Measurements from ENCODE around the gene ZNF723. TPM values are rescaled to one million over a fixed set of nuclear protein-coding genes. Genes with fewer than 3 reads are reported as not detected.
"Not testable (repeated sequence)": the region's sequence is repeated elsewhere in the genome, so short reads cannot be mapped to it uniquely, and the experiment has no call there.

Gene ZNF723
- polyA plus RNA-seq (2013, experiment 1 of 2): not detected
- polyA plus RNA-seq (2013, experiment 2 of 2): not detected

DNA sequence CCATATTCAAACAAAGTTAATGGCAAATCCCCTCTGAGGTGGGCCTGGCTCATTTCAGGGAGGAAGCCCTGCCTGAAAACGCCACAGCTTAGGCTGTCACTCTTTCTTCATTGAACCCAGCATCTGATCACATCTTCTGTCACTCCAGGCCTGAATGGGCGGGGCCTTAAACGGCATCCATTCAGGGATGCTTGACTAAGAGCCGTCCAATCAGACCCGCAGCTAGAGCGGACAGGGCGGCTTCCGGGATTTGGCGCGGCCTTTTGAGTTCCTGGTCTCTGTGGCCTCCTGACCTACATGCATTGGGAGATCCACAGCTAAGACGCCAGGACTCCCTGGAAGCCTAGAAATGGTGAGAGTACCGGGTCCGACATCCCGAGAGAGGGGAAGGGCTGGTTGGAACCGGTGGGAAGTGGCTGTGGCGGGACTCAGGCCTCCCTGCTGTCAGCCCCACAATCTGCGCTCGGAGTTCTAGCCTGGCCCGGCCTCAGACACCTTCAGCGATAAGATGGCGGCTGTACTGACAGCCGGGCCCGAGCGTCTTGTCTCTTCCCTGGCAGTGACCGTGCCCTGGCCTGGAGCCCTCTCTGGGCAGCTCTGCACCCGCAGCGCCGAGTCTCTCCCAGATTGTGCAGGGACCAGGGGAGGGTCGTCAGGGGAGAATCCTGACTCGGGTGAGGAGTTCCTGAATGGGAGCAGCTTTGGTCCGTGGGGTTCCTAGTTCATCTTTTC, at the start of gene ZNF723:
Gene ZNF723, plus strand, starts transcription at position 261 of the 732 bp plus-strand sequence. Its CDS starts 89 bp downstream, at position 350.
- H3K9me3 ChIP-seq (ENCODE audit: insufficient read depth, low read depth, low read length): peaks cover 85% of the 10 kb centered on the region
- 89% methylated on average over 31 of the region's 31 CpGs for WGBS

DNA sequence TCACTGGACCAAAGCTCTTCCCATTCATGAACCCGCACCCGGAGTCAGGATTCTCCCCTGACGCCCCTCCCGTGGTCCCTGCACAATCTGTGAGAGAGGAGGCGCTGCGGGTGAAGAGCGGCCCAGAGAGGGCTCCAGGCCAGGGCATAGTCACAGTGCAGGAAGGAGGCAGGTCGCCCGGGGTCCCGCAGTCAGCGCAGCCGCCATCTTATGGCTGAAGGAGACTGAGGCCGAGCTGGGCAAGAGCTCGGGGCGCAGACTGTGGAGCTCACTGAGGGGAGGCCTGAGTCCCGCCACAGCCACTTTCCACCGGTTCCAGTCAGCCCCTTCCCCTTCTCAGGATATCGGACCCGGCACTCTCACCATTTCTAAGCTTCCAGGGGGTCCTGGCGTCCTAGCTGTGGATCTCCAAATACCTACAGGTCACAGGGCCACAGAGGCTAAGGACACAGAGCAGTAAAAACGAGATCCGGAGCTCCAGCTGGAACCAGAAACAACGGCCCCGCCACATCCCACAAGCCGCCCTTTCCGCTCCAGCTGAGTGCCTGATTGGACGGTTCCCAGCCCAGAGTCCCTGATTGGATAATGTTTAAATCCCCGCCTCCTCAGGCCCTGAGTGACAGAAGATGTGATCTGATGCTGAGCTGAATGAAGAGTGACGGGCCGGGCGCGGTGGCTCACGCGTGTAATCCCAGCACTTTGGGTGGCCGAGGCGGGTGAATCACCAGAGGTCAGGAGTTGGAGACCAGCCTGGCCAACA, 48.3 kb upstream of the ZNF723 start, which contains the start of gene ZNF99:
Gene ZNF99, minus strand, starts transcription at position 501 of the 760 bp plus-strand sequence. Its CDS starts 135 bp downstream, at position 366.
- Histone ChIP-seq H3K27me3 (ENCODE audit: insufficient read depth, low read length) (no peaks in the 10 kb centered on the region), H3K27ac (ENCODE audit: low read depth, low read length) (no peak within 1 kb of the TSS), H3K9ac (ENCODE audit: low read depth, low read length) (no peak within 1 kb of the TSS), H3K36me3 (ENCODE audit: insufficient read depth, low read length) (no peaks in the 10 kb centered on the region), H3K4me1 (ENCODE audit: insufficient read depth, low read length) (no peaks in the 10 kb centered on the region), H3K9me3 (ENCODE audit: insufficient read depth, low read depth, low read length) (peaks cover 86% of the 10 kb centered on the region), H3K4me3 (ENCODE audit: low read length) (no peak within 1 kb of the TSS)
- 90% methylated on average over 36 of the region's 36 CpGs for WGBS

More for the DNA sequence above, at the start of gene ZNF723:
- Histone ChIP-seq H3K4me3 (ENCODE audit: low read length) (no peak within 1 kb of the TSS), H3K9ac (ENCODE audit: low read depth, low read length) (no peak within 1 kb of the TSS), H3K27me3 (ENCODE audit: insufficient read depth, low read length) (no peaks in the 10 kb centered on the region), H3K27ac (ENCODE audit: low read depth, low read length) (no peak within 1 kb of the TSS), H3K36me3 (ENCODE audit: insufficient read depth, low read length) (no peaks in the 10 kb centered on the region), H3K4me1 (ENCODE audit: insufficient read depth, low read length) (no peaks in the 10 kb centered on the region)

- not testable (repeated sequence) for H3K27me3 ChIP-seq (ENCODE audit: insufficient read depth, low read length)
- WGBS: 96% methylated on average over 3 of the region's 4 CpGs
- H3K9me3 ChIP-seq (ENCODE audit: insufficient read depth, low read depth, low read length): peaks cover 81% of the 10 kb centered on the region
Observed at GRCh38 chr19:22792863-22793262, 39.2 kb upstream of the ZNF723 start.

GRCh38 chr19:22797040-22797439, 35.1 kb upstream of the ZNF723 start:
- WGBS: 90% methylated on average over 3 of the region's 5 CpGs
- no peak overlapping the region for H3K9ac ChIP-seq (ENCODE audit: low read depth, low read length)
- peaks cover 68% of the 10 kb centered on the region for H3K9me3 ChIP-seq (ENCODE audit: insufficient read depth, low read depth, low read length)
- H3K27ac ChIP-seq (ENCODE audit: low read depth, low read length): no peak overlapping the region
- H3K36me3 ChIP-seq (ENCODE audit: insufficient read depth, low read length): no peaks in the 10 kb centered on the region
- H3K4me1 ChIP-seq (ENCODE audit: insufficient read depth, low read length): no peaks in the 10 kb centered on the region
- no peak overlapping the region for H3K4me3 ChIP-seq (ENCODE audit: low read length)
- no peaks in the 10 kb centered on the region for H3K27me3 ChIP-seq (ENCODE audit: insufficient read depth, low read length)

More at GRCh38 chr19:22792863-22793262, 39.2 kb upstream of the ZNF723 start:
- H3K4me1 ChIP-seq (ENCODE audit: insufficient read depth, low read length); H3K9ac ChIP-seq (ENCODE audit: low read depth, low read length); H3K27ac ChIP-seq (ENCODE audit: low read depth, low read length); H3K4me3 ChIP-seq (ENCODE audit: low read length); H3K36me3 ChIP-seq (ENCODE audit: insufficient read depth, low read length): not testable (repeated sequence)

- Histone ChIP-seq H3K27me3 (ENCODE audit: insufficient read depth, low read length) (no peaks in the 10 kb centered on the region), H3K4me3 (ENCODE audit: low read length) (no peak overlapping the region), H3K9me3 (ENCODE audit: insufficient read depth, low read depth, low read length) (peaks cover 74% of the 10 kb centered on the region), H3K4me1 (ENCODE audit: insufficient read depth, low read length) (no peaks in the 10 kb centered on the region), H3K9ac (ENCODE audit: low read depth, low read length) (no peak overlapping the region), H3K36me3 (ENCODE audit: insufficient read depth, low read length) (no peaks in the 10 kb centered on the region), H3K27ac (ENCODE audit: low read depth, low read length) (no peak overlapping the region)
- WGBS: 87% methylated on average over 10 of the region's 11 CpGs
Observed at GRCh38 chr19:22806418-22806817, 25.7 kb upstream of the ZNF723 start.

DNA sequence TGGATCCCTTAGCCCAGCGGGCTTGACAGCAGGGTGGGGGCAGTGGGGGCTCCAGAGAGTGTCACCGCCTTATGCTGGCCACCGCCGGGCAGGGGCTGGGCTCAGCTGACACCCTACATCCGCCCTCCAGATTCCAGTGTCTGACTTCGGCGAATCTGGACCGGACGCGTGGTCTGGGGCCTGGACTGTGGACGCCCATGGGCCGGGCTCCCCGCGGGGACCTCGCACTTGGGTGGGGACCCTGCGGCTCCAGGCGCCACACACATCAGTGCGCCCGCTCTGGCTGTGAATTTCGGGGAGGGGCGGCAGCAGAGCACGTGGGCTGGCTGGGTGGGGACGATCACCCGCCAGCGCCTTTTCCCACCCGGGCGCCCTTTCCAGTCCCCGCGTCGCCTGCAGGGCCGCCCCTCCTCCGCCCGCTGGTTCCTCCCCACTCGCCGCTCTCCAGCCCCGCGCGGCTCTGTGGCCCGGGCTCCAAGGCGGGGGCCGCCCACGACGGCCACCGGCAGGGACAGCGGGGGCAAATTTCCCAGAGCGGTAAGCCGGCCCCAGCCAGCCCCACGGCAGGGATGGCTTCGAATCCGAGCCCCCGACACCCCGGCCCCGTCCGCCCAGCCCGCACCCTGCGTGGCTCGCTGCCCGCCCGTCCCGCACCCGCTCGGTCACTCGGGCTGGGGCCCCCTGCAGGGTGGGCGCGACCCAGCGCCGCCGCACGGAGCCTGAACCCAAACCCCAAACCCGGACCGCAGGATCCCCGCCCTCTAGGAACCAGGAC, 24.8 kb upstream of the ZNF723 start:
- Histone ChIP-seq H3K27ac (ENCODE audit: low read depth, low read length) (no peak overlapping the region), H3K9me3 (ENCODE audit: insufficient read depth, low read depth, low read length) (peaks cover 74% of the 10 kb centered on the region), H3K9ac (ENCODE audit: low read depth, low read length) (no peak overlapping the region), H3K27me3 (ENCODE audit: insufficient read depth, low read length) (no peaks in the 10 kb centered on the region), H3K36me3 (ENCODE audit: insufficient read depth, low read length) (no peaks in the 10 kb centered on the region), H3K4me3 (ENCODE audit: low read length) (no peak overlapping the region), H3K4me1 (ENCODE audit: insufficient read depth, low read length) (no peaks in the 10 kb centered on the region)
- 93% methylated on average over 72 of the region's 72 CpGs for WGBS

GRCh38 chr19:22814124-22814523, 18.0 kb upstream of the ZNF723 start:
- Histone ChIP-seq H3K27ac (ENCODE audit: low read depth, low read length) (no peak overlapping the region), H3K9me3 (ENCODE audit: insufficient read depth, low read depth, low read length) (peaks cover 95% of the 10 kb centered on the region), H3K27me3 (ENCODE audit: insufficient read depth, low read length) (no peaks in the 10 kb centered on the region), H3K4me1 (ENCODE audit: insufficient read depth, low read length) (no peaks in the 10 kb centered on the region), H3K36me3 (ENCODE audit: insufficient read depth, low read length) (no peaks in the 10 kb centered on the region), H3K9ac (ENCODE audit: low read depth, low read length) (no peak overlapping the region), H3K4me3 (ENCODE audit: low read length) (no peak overlapping the region)
- 80% methylated on average over 2 of the region's 2 CpGs for WGBS

- H3K36me3 ChIP-seq (ENCODE audit: insufficient read depth, low read length): no peaks in the 10 kb centered on the region
- no peaks in the 10 kb centered on the region for H3K27me3 ChIP-seq (ENCODE audit: insufficient read depth, low read length)
- no peak overlapping the region for H3K4me3 ChIP-seq (ENCODE audit: low read length)
- H3K9me3 ChIP-seq (ENCODE audit: insufficient read depth, low read depth, low read length): peaks cover 86% of the 10 kb centered on the region
- WGBS: 94% methylated on average over 11 of the region's 11 CpGs
- no peaks in the 10 kb centered on the region for H3K4me1 ChIP-seq (ENCODE audit: insufficient read depth, low read length)
- no peak overlapping the region for H3K27ac ChIP-seq (ENCODE audit: low read depth, low read length)
- no peak overlapping the region for H3K9ac ChIP-seq (ENCODE audit: low read depth, low read length)
Observed at GRCh38 chr19:22831211-22831610, 880 bp upstream of the ZNF723 start.

GRCh38 chr19:22857713-22858320, 25.7 kb downstream of the ZNF723 start:
- not testable (repeated sequence) for H3K9ac ChIP-seq (ENCODE audit: low read depth, low read length); H3K27ac ChIP-seq (ENCODE audit: low read depth, low read length); H3K4me3 ChIP-seq (ENCODE audit: low read length); H3K27me3 ChIP-seq (ENCODE audit: insufficient read depth, low read length); H3K36me3 ChIP-seq (ENCODE audit: insufficient read depth, low read length); H3K4me1 ChIP-seq (ENCODE audit: insufficient read depth, low read length)
- peaks cover 91% of the 10 kb centered on the region for H3K9me3 ChIP-seq (ENCODE audit: insufficient read depth, low read depth, low read length)

DNA sequence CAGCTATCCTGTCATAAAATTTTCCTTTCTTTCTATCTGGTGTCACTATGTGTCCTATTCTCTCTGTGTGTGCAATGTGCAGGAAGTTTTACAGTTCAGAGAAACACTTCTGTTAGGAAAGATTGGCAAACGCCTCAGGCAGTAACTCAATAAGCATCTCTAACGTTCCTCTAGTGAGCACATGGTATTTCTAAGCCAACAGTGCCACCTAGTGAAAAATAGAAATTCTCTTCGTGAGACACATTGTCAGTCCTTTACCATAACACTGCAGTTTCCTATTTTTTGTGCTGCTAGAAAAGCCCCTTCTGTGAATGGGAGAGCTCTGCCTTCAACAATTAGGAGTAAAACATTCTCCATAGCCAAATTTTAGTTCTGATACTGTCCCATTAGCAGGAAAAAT, 50.7 kb downstream of the ZNF723 start:
- Histone ChIP-seq H3K27me3 (ENCODE audit: insufficient read depth, low read length) (no peaks in the 10 kb centered on the region), H3K9me3 (ENCODE audit: insufficient read depth, low read depth, low read length) (peaks cover 92% of the 10 kb centered on the region), H3K9ac (ENCODE audit: low read depth, low read length) (no peak overlapping the region), H3K4me1 (ENCODE audit: insufficient read depth, low read length) (no peaks in the 10 kb centered on the region), H3K4me3 (ENCODE audit: low read length) (no peak overlapping the region), H3K36me3 (ENCODE audit: insufficient read depth, low read length) (no peaks in the 10 kb centered on the region), H3K27ac (ENCODE audit: low read depth, low read length) (no peak overlapping the region)
- 31% methylated on average over 3 of the region's 3 CpGs for WGBS
